GM21717 (cell line): ENCODE results near the gene ST6GALNAC1.

ENCODE experiments used
- ATAC-seq: cut with Tn5 transposase; IDR thresholded peaks from one replicate; pipeline ENCODE4 v1.9.1; 2021; ENCODE audit warnings: mild to moderate bottlenecking, moderate library complexity; ENCODE audit not compliant: unreplicated experiment

The ST6GALNAC1 gene

GRCh38 chr17:76643553-76644148 is at the start of gene ST6GALNAC1:
Gene ST6GALNAC1 (minus strand): TSS chr17:76643757. CDS start chr17:76643638, 119 bp downstream.
- no peak for ATAC-seq

GRCh38 chr17:76691379-76692191 is 48.0 kb upstream of the ST6GALNAC1 start:
- no peak for ATAC-seq

- ATAC-seq, result no peak
Observed at GRCh38 chr17:76690596-76691280, 47.2 kb upstream of the ST6GALNAC1 start.

- no peak for ATAC-seq
Observed at GRCh38 chr17:76689859-76690258, 46.3 kb upstream of the ST6GALNAC1 start.

GRCh38 chr17:76688165-76688622 is 44.6 kb upstream of the ST6GALNAC1 start:
- ATAC-seq, result no peak

- ATAC-seq, result no peak
Observed at GRCh38 chr17:76687298-76688164, 44.0 kb upstream of the ST6GALNAC1 start.

GRCh38 chr17:76686538-76687297 is 43.2 kb upstream of the ST6GALNAC1 start:
- no peak for ATAC-seq

- no peak for ATAC-seq
Observed at GRCh38 chr17:76685846-76686245, 42.3 kb upstream of the ST6GALNAC1 start.

- no peak for ATAC-seq
Observed at GRCh38 chr17:76685366-76685765, 41.8 kb upstream of the ST6GALNAC1 start.

- no peak for ATAC-seq
Observed at GRCh38 chr17:76684756-76685155, 41.2 kb upstream of the ST6GALNAC1 start.

GRCh38 chr17:76683921-76684745 is 40.6 kb upstream of the ST6GALNAC1 start:
- ATAC-seq, result no peak

GRCh38 chr17:76683011-76683755 is 39.6 kb upstream of the ST6GALNAC1 start:
- no peak for ATAC-seq

- no peak for ATAC-seq
Observed at GRCh38 chr17:76682296-76682695, 38.7 kb upstream of the ST6GALNAC1 start.

GRCh38 chr17:76681222-76682137 is 37.9 kb upstream of the ST6GALNAC1 start:
- ATAC-seq, result no peak

GRCh38 chr17:76679239-76679638 is 35.7 kb upstream of the ST6GALNAC1 start:
- ATAC-seq, result no peak

GRCh38 chr17:76678330-76678729 is 34.8 kb upstream of the ST6GALNAC1 start:
- no peak for ATAC-seq

GRCh38 chr17:76677406-76677805 is 33.8 kb upstream of the ST6GALNAC1 start:
- no peak for ATAC-seq
